Liver (tissue), 9 donors: Measurements from ENCODE around the gene LDLRAD4. TPM values are rescaled to one million over a fixed set of nuclear protein-coding genes. Genes with fewer than 3 reads are reported as not detected.

Experiments
- DNase-seq: peaks from one replicate; pipeline ENCODE4 v3.0.0-alpha.2; 2017; ENCODE audit warnings: low spot score
- H3K27ac ChIP-seq, 2 donors: one replicate each; pipeline ENCODE4 v1.7.0; 2013; ENCODE audit warnings: inconsistent platforms in 2 of 2, low read length in 2 of 2, control low read depth in 1 of 2, low read depth in 1 of 2, mild to moderate bottlenecking in 1 of 2
- H3K27me3 ChIP-seq, 4 donors: one replicate each; pipeline versions ENCODE4 v1.6.1 to v1.7.0; 2013; ENCODE audit warnings: low read length in 3 of 4, inconsistent platforms in 1 of 4, mild to moderate bottlenecking in 1 of 4, moderate library complexity in 1 of 4; ENCODE audit not compliant: control insufficient read depth in 4 of 4, insufficient read depth in 4 of 4
- H3K36me3 ChIP-seq, 4 donors: one replicate each; pipeline versions ENCODE4 v1.6.1 to v1.7.0; 2013; ENCODE audit warnings: low read length in 3 of 4, mild to moderate bottlenecking in 3 of 4, low read depth in 1 of 4, moderate library complexity in 1 of 4; ENCODE audit not compliant: control insufficient read depth in 4 of 4, insufficient read depth in 3 of 4
- H3K4me1 ChIP-seq, 4 donors: one replicate each; pipeline versions ENCODE4 v1.6.1 to v1.7.0; 2013; ENCODE audit warnings: low read length in 3 of 4, mild to moderate bottlenecking in 3 of 4, moderate library complexity in 1 of 4; ENCODE audit not compliant: control insufficient read depth in 4 of 4, insufficient read depth in 4 of 4
- H3K4me3 ChIP-seq, 3 donors: one replicate each; pipeline versions ENCODE4 v1.6.1 to v1.7.0; 2013; ENCODE audit warnings: low read length in 3 of 3, control low read depth in 1 of 3, low read depth in 1 of 3, mild to moderate bottlenecking in 1 of 3
- H3K9ac ChIP-seq, 2 donors: one replicate each; pipeline ENCODE4 v1.7.0; 2013; ENCODE audit warnings: low read length in 2 of 2, mild to moderate bottlenecking in 2 of 2, moderate library complexity in 2 of 2, control low read depth in 1 of 2, low read depth in 1 of 2
- H3K9me3 ChIP-seq, 4 donors: one replicate each; pipeline versions ENCODE4 v1.6.1 to v1.7.0; 2013; ENCODE audit warnings: low read length in 3 of 4; ENCODE audit not compliant: control insufficient read depth in 4 of 4
- EGR1 ChIP-seq, 2 donors: IDR thresholded peaks; 2 replicates each; pipeline ENCODE4 v1.6.1; 2016 to 2018; ENCODE audit warnings: antibody characterized with exemption in 2 of 2, low read depth in 2 of 2
- FOXA2 ChIP-seq: IDR thresholded peaks from 2 replicates; pipeline ENCODE4 v1.6.1; 2016; ENCODE audit warnings: antibody characterized with exemption
- HNF4A ChIP-seq, 2 donors: conservative IDR thresholded peaks; 2 replicates each; pipeline ENCODE4 v1.6.1; 2016; ENCODE audit warnings: antibody characterized with exemption in 2 of 2, mild to moderate bottlenecking in 2 of 2
- HNF4G ChIP-seq: IDR thresholded peaks from 2 replicates; pipeline ENCODE4 v1.6.1; 2016; ENCODE audit warnings: antibody characterized with exemption
- NR2F2 ChIP-seq: IDR thresholded peaks from 2 replicates; pipeline ENCODE4 v1.6.1; 2016; ENCODE audit warnings: antibody characterized with exemption
- RAD21 ChIP-seq, 2 donors: IDR thresholded peaks; 2 replicates each; pipeline ENCODE4 v1.6.1; 2016; ENCODE audit warnings: antibody characterized with exemption in 2 of 2, mild to moderate bottlenecking in 2 of 2
- RXRA ChIP-seq, 2 donors: IDR thresholded peaks; 2 replicates each; pipeline ENCODE4 v1.6.1; 2017 to 2018; ENCODE audit warnings: antibody characterized with exemption in 2 of 2, mild to moderate bottlenecking in 1 of 2
- SP1 ChIP-seq: IDR thresholded peaks from 2 replicates; pipeline ENCODE4 v1.6.1; 2018; ENCODE audit warnings: antibody characterized with exemption, mild to moderate bottlenecking
- YY1 ChIP-seq: IDR thresholded peaks from 2 replicates; pipeline ENCODE4 v1.6.1; 2016; ENCODE audit warnings: antibody characterized with exemption, mild to moderate bottlenecking
- WGBS: extraction: QIAGEN DNeasy Blood & Tissue Kit; methylation state at CpG from one replicate; pipeline ENCODE4 v1.1.7; 2013; 5-methylcytosine and 5-hydroxymethylcytosine counted together
- polyA plus RNA-seq, 2 donors: library from polyadenylated mRNA; stranded (reverse) in 1 of 2; unstranded in 1 of 2; fragments of 200-250 nt in 1 of 2; fragments of >200 nt in 1 of 2; fragmentation: Nextera tagmentation in 1 of 2; extraction: Ambion mirVana in 1 of 2; gene quantifications; one replicate each; pipeline versions ENCODE4 v1.2.1 to v1.2.3, GENCODE V29; 2013 to 2015
- total RNA-seq, 2 donors: library from RNA; depleted of rRNA; stranded (reverse); fragments of >200 nt; gene quantifications; one replicate each; pipeline ENCODE4 v1.2.3, GENCODE V29; 2014
- TF ChIP-seq, protein P1 (sequence below): fragments of 150-350 bp; IDR thresholded peaks from 2 replicates; pipeline ENCODE4 v1.5.1; 2017; ENCODE audit warnings: improper control_type of control experiment, low read depth, low read length; ENCODE audit not compliant: missing input control
- TF ChIP-seq, protein P2 (sequence below): IDR thresholded peaks from 2 replicates; pipeline ENCODE4 v1.6.1; 2016; ENCODE audit warnings: antibody characterized with exemption
- donor health status: healthy.
- donor health status: healthy.
- donor health status: healthy.
- donor health status: healthy.
- donor health status: healthy.

Gene LDLRAD4
- total and polyA plus RNA-seq, 4 donors: 4.8 to 41.7 (median 12.7) TPM

DNA sequence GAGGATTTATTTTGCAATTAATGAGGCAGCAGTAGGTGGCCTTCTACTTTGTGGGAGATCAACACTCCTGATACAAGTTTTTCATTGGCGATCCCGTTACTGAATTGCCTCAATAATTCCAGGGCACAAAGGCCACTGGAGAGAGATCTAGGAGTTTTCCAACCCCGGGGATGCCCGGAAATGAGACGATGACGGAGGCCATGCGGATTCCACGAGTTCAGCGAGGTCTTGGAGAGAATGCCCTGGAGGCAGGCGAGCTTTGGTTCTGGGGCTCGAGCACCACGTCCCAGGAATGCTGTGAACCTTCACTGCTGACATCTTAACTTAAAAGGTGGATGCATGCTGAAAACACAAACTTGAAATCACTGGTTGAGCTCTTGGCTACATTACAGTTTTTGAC is 74.2 kb downstream of the LDLRAD4 start:
- H3K27ac ChIP-seq: no peak overlapping the region
- H3K9ac ChIP-seq: no peak overlapping the region
- no peaks in the 10 kb centered on the region for H3K36me3 ChIP-seq
- H3K4me1 ChIP-seq: peaks cover 4 to 15% (median 7%) of the 10 kb centered on the region in 4 donors
- WGBS: 94% methylated on average over 12 of the region's 12 CpGs
- H3K27me3 ChIP-seq: no peaks in the 10 kb centered on the region
- H3K9me3 ChIP-seq: no peaks in the 10 kb centered on the region
- no peak overlapping the region for H3K4me3 ChIP-seq
- TF ChIP-seq, protein P1, sequence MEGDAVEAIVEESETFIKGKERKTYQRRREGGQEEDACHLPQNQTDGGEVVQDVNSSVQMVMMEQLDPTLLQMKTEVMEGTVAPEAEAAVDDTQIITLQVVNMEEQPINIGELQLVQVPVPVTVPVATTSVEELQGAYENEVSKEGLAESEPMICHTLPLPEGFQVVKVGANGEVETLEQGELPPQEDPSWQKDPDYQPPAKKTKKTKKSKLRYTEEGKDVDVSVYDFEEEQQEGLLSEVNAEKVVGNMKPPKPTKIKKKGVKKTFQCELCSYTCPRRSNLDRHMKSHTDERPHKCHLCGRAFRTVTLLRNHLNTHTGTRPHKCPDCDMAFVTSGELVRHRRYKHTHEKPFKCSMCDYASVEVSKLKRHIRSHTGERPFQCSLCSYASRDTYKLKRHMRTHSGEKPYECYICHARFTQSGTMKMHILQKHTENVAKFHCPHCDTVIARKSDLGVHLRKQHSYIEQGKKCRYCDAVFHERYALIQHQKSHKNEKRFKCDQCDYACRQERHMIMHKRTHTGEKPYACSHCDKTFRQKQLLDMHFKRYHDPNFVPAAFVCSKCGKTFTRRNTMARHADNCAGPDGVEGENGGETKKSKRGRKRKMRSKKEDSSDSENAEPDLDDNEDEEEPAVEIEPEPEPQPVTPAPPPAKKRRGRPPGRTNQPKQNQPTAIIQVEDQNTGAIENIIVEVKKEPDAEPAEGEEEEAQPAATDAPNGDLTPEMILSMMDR: no peak
- no peak for DNase-seq

DNA sequence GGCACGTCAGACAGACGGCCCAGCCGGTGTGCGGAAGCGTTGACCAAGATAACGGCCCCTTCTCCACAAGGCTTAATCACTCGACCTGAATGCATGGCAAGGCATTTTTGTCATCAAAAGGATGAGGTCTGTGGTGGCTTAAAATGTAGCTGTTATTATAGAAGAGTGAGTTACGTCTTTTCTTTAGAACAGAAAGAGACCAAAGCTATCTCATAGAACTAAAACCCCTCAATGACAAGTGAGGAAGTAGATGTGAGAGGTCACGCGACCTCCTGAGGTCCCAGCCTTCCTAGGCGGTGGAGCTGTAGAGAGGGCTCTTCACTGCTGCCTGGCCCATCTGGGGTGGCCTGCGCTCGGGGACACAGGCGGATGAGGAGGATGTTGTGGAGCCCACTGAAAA is 75.7 kb downstream of the LDLRAD4 start:
- Histone ChIP-seq H3K4me3 (no peak overlapping the region), H3K4me1 (peaks cover 4 to 15% (median 7%) of the 10 kb centered on the region in 4 donors), H3K27ac (no peak overlapping the region), H3K36me3 (no peaks in the 10 kb centered on the region), H3K9ac (no peak overlapping the region), H3K9me3 (no peaks in the 10 kb centered on the region), H3K27me3 (no peaks in the 10 kb centered on the region)
- WGBS: 98% methylated on average over 14 of the region's 14 CpGs
- no peak for DNase-seq
- TF ChIP-seq RAD21 (IDR thresholded peaks at IDR 0.05): no peak
- no peak for TF ChIP-seq HNF4G
- TF ChIP-seq YY1: no peak
- no peak for TF ChIP-seq SP1
- TF ChIP-seq RXRA (IDR thresholded peaks at IDR 0.05): no peak
- TF ChIP-seq, protein P2, sequence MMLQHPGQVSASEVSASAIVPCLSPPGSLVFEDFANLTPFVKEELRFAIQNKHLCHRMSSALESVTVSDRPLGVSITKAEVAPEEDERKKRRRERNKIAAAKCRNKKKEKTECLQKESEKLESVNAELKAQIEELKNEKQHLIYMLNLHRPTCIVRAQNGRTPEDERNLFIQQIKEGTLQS: no peak
- no peak for TF ChIP-seq EGR1 (IDR thresholded peaks at IDR 0.05; ENCODE audit: low read depth in 2 of 2)

DNA sequence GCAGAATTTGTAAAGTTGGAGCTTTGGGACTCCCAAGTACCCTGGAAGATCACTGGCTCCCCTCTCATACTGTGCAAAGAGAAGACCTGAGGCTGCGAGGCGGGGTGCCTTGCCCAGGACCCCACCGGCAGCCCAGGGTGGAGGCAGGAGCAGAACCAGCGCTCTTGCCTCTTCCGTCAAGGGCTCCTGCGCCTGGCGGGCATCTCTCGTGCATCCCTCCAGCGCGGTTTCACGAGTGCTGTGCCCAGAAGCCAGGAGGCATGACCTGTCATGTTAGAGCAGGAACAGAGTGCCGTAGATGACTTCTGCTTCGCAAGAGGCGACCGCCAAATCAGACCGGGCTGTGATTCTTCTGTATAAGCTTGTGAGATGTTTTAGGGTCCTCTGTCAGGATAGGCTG is 77.3 kb downstream of the LDLRAD4 start:
- WGBS: 94% methylated on average over 16 of the region's 16 CpGs
- Histone ChIP-seq H3K9ac (no peak overlapping the region), H3K27ac (no peak overlapping the region), H3K27me3 (no peaks in the 10 kb centered on the region), H3K4me1 (peaks cover 4 to 10% (median 5%) of the 10 kb centered on the region in 4 donors), H3K4me3 (no peak overlapping the region), H3K9me3 (no peaks in the 10 kb centered on the region), H3K36me3 (no peaks in the 10 kb centered on the region)
- no peak for TF ChIP-seq FOXA2
- no peak for DNase-seq

DNA sequence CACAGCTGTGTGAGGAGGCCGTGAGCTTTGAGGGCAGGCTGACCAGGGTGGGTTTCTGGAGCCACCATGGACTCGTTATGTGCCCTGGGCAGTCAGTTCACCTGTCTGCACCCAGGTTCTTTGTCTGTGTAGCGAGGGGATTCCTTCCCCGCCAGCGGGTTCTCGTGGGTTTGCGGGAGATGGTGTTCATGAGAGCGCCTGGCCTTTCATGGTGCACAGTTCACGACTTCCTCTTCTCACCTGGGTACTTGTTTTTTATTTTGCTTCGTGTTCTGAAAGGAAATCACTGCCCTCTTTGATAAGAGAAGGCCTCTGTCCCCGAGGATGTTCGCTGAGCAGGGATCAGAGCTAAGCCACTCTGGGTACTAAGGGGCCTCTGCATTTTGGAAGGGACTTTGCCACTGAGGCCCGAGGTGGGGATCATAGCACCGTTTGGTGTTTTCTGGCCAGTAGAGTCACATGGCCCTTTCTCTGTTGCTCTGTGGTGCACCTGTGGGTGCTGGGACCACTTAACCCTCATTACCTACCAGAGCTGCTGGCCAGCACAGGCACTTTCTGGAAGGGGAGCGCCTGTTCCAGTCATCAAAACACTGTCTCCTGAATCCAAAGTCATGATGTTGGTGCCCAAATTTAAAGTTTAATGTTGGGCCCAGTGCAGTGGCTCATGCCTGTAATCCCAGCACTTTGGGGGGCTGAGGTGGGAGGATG is 78.5 kb downstream of the LDLRAD4 start:
- 90% methylated on average over 15 of the region's 15 CpGs for WGBS

More for the DNA sequence above, 78.5 kb downstream of the LDLRAD4 start:
- H3K4me1 ChIP-seq: peaks cover 0 to 2% (median 0%) of the 10 kb centered on the region in 4 donors
- no peak overlapping the region for H3K27ac ChIP-seq
- no peak for DNase-seq
- no peaks in the 10 kb centered on the region for H3K36me3 ChIP-seq
- no peak overlapping the region for H3K4me3 ChIP-seq
- H3K9me3 ChIP-seq: no peaks in the 10 kb centered on the region
- TF ChIP-seq NR2F2 (no peak), HNF4A (conservative IDR thresholded peaks at IDR 0.05) (no peak)
- TF ChIP-seq, protein P2: no peak
- H3K9ac ChIP-seq: no peak overlapping the region
- H3K27me3 ChIP-seq: no peaks in the 10 kb centered on the region
